CD4-positive, alpha-beta T cell treated with Interleukin-6 for 4 hours (primary cell): ENCODE results near the gene SPINK14.

Experiments
- DNase-seq: peaks from one replicate; pipeline ENCODE4 v3.0.0-alpha.2; 2020; ENCODE audit warnings: mixed read lengths

SPINK14 gene, protein sequence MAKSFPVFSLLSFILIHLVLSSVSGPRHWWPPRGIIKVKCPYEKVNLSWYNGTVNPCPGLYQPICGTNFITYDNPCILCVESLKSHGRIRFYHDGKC

DNA sequence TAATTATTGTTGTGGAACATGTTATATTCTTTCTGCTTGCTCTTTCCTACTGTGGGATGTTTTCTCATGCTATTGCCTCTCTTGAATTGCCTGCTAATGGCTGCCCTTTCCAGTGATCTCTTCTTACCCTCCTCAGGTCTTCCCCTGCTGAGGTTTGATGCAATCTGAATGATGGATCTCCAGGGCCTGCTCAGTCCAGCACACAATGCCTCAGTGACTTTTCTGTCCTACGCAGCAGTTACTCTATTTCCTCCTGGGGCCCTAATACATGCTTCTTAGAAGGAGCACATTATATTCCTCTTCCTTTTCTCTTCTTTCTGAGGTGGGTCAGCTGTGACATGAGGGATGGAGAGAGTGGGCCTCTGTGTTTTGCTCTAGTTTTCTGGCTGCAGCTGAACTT, at the start of gene SPINK14:
TSS of gene SPINK14 (plus strand) at position 301 of the 400 bp plus-strand sequence. CDS start 1,187 bp downstream, outside the sequence.
- no peak for DNase-seq

DNA sequence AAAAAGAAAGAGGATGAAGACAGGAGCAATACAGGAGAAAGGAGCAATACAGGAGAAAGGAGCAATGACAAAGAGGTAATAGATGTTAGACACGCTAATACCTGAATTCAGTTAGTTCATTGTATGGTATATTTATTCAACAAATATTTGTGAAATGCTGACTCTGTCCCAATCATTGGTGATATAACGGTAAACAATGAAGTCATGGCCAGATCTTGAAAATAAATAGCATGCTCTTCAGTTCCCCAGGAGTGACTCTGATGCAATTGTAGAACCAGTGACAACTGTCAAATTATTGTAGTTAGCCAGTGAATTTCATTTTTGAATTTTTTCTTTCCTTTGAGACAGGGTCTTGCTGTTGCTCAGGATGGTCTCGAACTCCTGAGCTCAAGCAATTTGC, 48.0 kb upstream of the SPINK14 start:
- no peak for DNase-seq

DNA sequence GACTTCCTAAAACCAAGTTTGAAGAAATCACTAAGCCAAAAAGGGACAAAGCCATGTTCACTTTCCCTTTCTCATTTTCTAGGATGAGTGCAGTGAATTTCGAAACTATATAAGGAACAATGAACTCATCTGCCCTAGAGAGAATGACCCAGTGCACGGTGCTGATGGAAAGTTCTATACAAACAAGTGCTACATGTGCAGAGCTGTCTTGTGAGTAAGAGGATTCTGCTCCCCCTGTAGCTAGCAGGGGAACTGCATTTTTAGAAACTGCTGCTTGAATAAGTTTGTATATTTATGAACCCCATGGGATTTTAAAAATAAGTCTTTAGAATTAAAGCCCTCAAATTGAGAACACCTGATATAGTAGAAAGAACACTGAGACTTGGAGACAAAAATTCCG, 42.7 kb upstream of the SPINK14 start:
- DNase-seq = no peak

DNA sequence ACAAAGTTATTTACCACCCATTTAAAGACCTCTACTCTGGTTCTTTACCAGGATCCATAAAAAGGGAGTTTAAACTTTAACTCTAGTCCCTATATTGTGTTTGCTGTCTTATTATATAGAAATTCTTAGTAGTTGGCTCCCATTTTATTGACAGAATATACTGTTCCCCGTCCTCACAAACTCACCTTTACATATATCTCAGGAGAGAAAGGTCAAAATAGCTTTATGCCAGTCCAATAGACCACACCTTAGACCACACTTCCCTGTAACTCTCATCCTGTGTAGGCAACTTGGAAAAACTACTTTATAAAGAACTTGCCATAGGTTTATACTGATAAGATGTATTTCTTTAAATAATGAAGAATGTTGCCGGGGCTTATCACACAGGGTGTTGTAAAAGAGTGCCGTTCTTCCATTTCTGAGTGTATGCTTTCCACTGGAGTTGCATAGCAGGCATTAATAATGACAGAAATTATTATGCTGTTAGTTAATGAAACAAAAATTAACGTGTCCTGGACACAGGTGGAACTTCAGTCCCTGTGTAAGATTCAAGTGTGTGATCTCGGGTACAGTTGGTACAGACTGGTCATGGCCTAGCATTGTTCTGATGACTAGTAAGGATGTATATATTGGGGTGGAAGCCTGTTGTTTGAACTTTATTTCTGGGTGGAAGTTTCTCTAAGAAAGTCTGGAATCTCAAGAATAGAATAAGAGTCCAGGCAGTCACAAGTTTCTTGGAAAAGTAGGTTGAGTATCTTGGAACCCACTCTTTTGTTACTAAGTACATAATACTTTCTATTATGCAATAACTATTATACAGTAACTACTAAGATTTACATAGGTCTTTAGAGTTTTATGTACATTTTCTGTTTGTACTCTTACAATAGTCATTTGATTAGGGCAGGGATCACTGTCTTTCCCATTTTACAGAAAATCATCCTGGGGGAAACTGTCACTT, 33.0 kb upstream of the SPINK14 start:
- DNase-seq = no peak

DNA sequence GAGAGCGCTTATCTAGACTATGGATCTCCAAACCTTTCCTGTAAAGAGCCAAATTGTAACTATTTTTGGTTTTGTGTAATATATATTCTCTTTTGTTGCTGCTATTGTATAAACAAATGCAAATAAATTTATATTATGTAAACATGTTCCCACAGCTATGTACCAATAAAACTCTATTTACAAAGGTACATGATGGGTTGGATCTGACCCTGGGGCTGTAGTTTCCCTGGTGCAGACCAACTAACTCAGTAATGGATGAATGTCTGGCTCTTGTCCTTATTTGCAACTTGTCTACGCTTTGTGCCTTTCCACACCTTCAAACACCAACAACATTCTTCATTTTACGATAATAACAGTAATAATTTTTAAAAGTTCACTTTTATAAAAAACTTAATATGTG, 27.5 kb upstream of the SPINK14 start:
- no peak for DNase-seq

DNA sequence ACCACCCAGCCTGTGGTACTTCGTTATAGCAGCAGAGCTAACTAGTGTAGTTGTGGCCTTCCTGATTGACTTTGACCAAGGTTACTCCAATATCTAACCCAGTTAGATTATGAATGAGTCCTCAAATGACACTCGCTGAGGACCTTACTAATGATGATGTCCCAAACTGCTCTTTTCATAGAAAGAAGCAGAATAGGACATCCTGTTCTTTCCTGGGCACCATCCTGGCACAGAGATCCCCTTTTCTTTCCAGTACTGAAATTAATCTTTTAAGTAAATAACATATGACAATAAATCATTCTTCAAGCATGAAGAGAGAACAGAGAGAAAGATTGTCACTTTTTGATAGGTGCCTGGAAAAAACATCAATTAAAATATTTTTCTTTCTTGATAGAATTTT, 26.7 kb upstream of the SPINK14 start:
- no peak for DNase-seq

DNA sequence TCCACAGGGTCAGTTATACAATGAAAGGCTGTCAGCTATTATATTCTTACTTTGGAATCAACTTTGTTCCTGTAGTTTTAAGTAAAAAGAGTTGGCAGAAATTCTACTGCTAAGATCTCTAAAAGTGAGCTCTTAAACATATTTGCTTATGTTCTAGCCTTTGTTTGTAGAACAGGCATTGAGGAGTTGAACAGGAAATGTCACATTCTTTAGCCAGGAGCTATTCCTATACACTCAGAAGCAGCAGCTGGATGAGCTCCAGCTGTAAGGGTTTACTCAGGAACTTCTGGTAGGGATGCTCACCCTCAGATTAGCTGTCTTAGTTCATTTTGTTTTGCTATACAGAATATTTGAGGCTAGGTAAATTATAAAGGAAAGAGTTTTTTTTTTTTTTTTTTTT, 22.4 kb upstream of the SPINK14 start:
- no peak for DNase-seq

DNA sequence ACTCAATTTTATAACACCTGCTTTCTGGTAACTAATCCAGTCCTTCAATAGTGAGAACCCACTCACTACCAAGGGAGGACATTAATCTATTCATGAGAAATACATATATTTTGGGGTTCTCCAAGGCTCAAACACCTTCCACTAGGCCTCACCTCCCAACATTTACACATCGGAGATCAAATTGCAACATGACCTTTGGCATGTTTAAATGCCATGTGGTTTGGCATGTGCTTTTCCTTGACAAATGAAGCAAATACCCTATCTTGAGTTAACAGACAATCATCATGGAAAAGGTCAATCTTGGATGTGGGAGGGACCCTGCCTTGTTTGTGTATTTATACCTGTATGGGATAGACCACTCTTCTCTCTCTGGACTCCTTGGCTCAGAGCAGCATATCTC, 21.9 kb upstream of the SPINK14 start:
- no peak for DNase-seq

DNA sequence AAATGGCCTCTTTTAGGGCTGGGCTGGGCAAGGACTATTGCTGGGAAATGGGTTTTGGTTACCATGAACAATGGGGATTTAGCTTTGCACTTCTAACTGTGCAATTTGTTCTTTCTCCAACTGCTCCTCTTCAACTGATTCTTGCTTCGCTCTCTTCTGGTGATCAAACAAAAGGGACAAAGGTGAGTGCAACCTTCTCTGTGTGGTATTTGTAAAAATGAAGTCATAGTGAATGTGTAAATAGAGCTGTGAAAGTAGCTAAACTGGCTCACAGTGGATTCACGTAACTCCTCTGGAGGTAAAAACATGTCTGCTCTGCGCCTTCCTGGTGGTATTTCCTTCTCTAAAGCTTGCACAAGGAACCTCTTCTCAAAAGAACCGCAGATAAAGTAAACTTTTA, 20.9 kb upstream of the SPINK14 start:
- DNase-seq = no peak

DNA sequence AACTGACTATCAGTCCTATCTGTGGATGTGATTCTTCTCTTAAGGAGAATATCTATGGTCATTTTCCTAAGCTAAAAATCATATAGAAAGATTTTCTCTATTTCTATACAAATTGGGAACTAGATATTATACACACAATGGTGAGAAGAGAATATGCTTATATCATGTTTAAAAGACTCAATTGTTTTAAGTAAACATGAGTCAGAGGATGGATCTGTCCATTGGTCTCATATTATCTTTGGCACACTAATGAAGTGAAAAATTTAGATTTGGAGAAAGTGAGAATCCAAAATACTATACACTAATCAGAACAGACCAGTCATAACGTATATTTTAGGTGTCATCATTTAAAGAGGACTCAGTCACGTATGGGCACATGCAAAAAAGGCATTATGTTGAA, 16.5 kb upstream of the SPINK14 start:
- DNase-seq = no peak

DNA sequence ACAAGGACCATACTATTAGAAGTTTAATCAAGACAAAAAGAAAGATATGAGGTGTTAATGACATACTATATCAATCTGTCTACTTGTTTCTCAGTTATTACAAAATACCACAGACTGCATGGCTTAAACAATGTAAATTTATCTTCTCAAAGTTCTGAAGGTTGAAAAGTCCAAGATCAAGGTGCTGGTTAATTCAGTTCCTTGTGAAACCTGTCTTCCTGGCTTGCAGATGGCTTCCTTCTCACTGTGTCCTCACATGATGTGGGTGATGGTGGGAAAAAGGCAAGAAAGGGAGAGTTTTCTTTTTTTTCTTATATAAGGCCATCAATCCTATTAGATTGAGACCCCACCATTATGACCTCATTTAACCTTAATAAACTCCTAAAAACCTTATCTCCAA, 15.6 kb upstream of the SPINK14 start:
- no peak for DNase-seq

DNA sequence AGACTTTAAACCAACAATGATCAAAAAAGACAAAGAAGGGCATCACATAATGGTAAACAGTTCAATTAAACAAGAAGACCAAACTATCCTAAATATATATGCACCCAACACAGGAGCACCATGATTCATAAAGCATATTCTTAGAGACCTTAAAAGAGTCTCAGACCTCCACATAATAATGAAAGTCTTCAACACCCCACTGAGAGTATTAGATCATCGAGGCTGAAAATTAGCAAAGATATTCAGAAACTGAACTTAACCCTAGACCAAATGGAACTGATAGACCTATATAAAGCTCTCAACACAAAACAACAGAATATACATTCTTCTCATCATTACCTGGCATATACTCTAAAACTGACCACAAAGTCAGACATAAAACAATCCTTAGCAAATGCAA, 11.7 kb upstream of the SPINK14 start:
- no peak for DNase-seq

DNA sequence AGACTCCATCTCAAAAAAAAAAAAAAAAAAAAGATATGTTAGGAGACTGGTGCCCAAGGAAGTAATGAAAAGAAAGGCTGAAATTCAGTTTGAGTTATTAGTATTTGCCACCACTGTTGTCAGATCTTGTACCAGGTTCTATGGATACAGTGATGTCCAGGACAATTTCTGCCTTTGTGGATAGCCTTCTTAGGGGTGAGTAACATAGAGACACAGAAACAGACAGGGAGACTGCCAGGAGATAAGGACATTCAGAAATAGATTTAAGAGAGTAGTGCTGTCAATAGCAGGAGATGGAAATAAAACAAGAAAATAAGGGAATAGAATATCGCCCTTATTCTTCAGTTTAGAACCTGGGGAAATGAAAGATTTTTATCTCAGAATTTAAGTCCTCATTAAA, 6.3 kb upstream of the SPINK14 start:
- no peak for DNase-seq

DNA sequence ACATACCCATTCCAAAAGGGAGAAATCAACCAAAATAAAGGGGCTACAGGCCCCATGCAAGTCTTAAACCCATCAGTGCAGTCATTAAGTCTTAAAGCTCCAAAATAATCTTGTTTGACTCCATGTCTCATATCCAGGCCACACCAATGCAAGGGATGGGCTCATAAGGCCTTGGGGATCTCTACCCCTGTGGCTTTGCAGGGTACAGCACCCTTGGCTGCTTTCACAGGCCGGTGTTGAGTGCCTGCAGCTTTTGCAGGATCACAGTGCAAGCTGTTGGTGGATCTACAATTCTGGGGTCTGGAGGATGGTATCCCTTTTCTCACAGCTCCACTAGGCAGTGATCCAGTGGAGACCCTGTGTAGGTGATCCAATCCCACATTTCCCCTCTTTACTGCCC, 5.0 kb upstream of the SPINK14 start:
- no peak for DNase-seq

DNA sequence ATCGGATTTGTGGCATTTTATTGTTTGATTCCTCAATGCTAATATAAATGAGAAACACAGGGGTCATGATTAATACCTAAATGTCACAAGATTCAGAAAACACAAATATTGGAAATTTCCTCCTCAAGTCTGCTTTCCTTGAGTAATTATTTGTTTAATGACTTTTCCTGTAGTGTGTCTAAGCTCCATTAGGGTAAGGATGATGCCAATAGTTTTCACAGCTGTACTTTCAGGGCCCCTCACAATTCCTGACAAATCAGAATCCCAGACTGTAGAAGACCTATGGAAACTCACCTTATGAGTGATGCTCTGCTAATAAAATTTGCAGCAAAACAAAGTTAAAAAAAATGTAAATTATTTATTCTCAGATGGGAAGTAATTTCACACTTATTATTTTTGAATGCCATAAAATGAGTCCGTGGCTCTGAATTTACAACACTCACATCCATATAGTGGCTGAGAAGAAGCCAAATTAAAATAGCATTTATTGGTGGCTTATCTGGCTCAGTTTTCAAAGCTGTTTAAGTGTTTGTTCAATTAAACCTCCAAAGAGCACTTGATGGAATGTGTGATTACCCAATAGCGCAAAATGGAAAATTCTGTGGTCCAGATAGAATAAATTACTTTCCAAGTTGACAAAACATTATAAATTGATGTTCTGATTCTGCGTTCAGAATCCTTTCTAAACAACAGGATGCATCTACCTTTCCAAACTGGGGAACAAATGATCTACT, 1.6 kb upstream of the SPINK14 start:
- no peak for DNase-seq

DNA sequence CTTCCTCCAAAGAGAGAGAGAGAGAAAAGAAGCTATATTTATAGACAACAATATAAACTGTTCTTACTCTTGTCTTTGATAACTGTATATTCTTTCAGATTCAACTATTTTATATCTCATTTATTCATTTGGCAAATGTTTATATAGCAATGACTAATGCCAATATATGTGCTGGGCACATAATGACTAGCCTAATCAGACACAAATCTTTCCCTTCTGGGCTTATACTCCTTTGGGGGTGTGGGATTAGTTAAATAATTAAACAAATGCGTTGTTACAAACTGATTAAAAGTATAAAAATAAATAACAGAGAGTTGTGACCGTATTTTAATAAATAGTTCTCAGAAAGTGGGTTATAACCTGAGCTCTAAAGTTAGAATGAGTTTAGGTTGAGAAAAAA, 4.0 kb downstream of the SPINK14 start:
- DNase-seq = no peak

DNA sequence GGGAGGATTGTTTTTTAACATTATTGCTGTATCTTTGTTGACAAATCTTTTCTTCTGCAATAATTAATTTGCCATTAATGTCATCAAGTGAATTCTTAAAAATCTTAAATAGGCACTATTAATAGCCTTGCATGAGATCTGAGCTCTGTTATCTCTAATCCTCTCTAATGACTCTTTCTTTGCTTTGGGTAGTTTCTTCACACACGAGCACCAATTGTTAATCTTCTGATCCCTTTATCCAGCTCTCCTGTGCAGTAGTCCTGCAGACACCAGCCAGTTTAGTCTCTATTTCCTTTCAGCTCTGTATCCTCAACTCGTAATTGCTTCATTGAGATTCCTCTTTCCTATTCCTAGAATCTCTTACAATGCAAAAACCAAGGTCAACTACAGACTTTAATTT, 8.1 kb downstream of the SPINK14 start:
- DNase-seq = no peak

DNA sequence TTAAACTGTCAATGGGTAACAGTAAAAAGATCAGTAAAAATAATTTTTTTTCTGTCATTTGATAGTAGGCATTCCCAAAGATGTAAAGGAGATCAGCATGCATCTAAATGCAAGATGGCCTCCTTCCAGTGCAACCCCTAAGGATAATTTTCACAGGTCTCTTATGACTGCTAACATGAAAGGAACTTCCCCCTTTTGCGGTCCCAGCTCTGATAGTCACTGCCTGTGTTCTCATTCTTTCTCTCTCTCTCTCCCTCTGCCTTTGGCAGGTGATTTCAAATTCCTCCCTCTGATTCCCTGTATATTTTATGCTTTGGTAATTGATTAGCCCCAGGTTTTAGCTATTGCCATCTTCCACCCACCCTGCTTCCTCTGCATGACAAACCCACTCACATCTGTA, 8.9 kb downstream of the SPINK14 start:
- DNase-seq = no peak

DNA sequence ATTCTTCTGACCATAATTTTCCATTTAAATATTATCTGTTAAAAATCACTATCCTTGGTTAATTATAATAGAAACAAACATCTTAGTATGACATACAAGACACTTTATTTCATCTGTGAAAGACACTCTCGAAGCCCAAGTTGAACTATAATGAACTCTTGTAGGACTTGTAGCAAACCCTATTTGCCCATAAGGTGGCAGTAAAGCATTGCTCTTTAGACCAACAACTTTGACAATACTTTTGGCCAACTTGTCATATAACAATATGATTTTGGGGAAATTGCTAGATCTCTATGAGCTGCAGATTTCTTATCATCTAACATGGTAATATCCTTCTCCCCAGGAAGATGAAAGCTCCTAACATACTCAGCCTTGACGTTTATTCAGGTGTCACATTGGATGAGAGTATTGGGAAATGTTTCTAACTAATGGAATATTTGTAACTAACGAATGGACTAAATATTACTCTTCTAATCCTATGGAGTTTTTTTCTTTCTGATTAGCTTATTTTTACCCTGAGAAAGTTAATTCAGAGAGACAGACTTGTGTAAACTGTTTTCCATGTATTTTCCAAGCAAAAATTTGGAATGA, 11.0 kb downstream of the SPINK14 start:
- DNase-seq = no peak

DNA sequence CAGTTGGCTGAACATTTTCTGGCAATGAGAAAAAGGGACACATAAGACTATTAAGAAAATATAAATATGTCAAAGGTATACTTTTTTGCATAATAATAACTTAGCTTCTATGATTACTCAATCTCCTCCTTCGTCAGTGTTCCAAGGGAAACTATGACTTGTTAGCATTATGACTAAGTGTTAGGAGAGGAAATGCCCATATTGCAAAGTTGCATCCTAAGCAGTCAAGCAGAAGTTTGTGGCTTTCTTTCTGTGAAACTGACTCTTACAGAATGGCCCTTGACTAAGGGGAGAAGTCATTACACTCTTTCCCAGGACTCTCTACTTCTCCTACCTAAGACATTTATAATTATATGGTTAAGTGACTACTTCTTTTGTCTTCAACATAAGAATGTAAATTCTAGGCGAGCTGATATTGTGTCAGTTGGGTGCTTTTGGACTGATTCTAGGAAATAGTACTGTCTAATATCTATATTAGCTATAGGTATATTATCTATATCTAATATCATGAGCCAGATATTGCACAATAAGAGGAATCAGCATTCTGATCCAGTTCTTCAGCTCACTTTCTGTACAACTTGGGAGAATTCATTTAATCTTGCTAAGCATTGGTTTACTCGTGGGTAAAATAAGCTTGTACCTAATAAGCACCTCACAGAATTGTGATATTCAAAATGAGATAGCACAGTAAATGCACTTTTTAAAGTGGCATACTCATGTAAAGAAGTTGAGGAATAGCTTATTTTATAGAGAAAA, 18.1 kb downstream of the SPINK14 start:
- no peak for DNase-seq

DNA sequence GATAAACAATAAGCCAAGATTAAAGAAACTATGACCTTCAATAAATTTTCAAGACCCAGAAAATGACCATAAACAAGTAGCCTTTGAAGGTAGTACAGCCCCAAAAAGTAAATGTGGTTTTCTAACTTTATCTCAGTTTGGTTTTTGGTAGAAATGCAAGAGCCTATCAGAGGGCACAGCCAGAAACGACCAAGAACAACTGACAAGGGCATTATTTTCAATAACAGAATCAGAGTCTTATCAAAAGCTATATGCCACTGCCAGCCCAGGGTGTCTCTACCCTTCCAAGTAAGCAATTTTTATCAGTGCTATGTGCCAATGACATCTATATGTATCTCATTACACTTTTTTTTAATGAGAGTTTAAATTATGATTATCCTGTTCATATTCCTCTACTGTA, 22.7 kb downstream of the SPINK14 start:
- no peak for DNase-seq

DNA sequence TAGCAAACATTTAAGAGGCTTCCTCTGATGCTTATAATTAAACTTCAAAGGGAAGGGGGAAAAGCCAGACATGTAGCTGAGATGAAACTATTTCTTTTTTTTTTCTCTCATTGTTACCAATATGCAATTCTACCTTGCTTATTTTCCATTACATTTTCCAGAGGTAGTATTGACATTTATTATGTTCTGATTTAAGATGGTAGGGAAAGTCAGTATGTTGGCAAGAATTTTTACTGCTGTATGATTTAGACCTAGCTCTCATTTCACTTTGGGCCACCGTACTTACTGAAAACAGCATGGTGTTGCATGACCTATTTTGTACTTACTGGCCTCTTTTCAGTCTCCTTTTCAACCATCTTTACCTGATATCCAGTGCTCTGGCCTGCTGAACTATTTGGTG, 24.9 kb downstream of the SPINK14 start:
- DNase-seq = no peak

DNA sequence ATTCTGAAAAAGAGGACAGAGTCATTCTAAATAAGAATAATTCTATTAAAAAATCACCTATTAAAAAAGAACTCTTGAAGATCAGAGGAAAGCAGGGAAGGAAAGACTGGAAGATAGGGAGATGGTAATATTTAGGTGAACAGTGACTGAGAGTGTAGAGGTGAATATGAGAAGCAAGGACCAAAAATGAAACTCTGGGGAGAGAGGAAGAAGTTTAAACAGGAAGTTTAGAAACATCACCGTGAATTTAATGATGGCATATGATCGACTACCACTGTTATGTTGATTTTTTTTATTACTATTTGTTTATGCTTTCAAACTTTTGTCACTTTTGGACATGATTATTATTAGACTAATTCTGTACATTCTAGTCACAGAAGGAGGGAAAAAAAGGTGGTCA, 32.8 kb downstream of the SPINK14 start:
- DNase-seq = no peak
